ENCODE results near the gene TOPAZ1.

Gene TOPAZ1

DNA sequence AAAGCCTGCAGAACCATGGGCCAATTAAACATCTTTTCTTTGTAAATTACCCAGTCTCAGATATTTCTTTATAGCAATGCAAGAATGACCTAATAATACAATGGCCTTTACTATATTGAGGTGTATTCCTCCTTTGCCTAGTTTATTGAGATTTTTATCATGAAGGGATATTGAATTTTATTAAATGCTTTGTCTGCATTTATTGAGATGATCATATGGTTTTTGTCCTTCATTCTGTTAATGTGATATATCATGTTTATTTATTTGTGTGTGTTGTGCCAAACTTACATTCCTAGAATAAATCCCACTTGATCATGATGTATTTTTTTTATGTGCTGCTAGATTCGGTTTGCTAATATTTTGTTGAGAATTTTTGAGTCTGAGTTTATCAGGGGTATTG, 36.2 kb downstream of the TOPAZ1 start:
- TF ChIP-seq CTCF (IDR thresholded peaks at IDR 0.05; ENCODE audit: extremely low read depth, missing control alignments) = no peak
- no peak for DNase-seq (ENCODE audit: low spot score)

GRCh38 chr3:44280077-44280476, 38.4 kb downstream of the TOPAZ1 start:
- no peak for TF ChIP-seq CTCF (IDR thresholded peaks at IDR 0.05; ENCODE audit: extremely low read depth, missing control alignments)
- DNase-seq (ENCODE audit: low spot score) = no peak

DNA sequence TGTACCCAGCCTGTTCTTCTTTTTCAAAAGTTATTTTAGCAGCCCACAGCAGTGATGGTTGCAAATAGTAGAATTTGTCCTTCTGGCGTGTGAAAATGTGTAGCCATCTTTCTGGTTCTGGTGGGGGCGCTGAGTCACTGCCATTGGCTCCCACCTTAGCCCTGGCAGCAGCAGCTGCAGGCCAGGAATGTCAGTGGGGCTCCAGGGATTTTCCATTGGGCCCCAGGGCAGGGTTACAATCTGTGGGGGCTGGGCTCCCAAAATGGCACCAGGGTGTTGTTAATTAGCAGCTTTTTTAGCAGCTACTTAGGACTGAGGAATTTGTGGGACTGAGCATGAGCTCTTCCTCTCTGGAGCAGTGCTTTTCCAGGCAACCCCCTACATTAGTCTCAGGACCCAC, 38.9 kb downstream of the TOPAZ1 start:
- DNase-seq (ENCODE audit: low spot score) = no peak
- TF ChIP-seq CTCF (IDR thresholded peaks at IDR 0.05; ENCODE audit: extremely low read depth, missing control alignments) = no peak

DNA sequence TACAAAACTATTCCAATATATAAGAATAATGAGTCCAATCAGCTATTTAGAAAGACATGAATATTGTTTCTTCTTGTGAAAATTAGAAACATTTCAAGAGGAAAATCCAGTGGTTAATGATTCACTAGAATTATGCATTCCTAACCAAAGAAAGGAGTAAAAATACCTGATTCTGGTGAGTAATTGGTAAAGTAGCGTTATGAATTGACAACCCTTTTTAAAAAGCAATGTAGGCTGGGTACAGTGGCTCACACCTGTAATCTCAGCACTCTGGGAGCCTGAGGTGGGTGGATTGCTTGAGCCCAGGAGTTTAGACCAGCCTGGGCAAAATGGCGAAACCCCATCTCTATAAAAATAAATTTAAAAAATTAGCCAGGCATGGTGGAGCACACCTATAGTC, 43.3 kb downstream of the TOPAZ1 start:
- no peak for TF ChIP-seq CTCF (IDR thresholded peaks at IDR 0.05; ENCODE audit: extremely low read depth, missing control alignments)
- no peak for DNase-seq (ENCODE audit: low spot score)

DNA sequence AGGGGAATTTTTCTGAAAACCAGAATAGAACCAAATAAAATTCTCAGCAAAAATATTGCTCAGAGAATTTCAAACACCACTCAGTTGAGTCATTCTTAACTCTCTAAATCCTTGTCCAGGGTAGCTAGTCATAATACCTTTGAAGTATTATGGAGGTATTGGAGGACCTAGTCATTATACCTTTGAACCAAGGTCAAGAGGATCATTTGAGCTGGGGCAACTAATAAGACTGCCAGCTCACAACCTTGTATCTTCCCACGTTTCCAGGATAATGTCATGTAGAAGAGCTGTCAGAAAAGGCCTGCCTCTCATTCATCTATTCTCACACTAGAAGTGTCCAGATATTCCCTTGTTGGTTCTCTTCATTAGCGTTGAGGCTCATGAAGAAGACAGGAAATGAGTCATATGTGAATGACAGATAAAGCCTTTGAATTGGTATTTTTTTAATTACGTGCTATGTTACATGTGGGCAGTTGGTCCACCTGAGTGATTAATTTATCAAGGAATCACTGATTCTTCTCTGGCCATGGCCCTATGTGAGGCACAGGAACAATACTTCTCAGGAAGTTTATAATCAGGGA, 48.3 kb downstream of the TOPAZ1 start:
- DNase-seq (ENCODE audit: low spot score) = no peak
- TF ChIP-seq CTCF (IDR thresholded peaks at IDR 0.05; ENCODE audit: extremely low read depth, missing control alignments) = no peak

DNA sequence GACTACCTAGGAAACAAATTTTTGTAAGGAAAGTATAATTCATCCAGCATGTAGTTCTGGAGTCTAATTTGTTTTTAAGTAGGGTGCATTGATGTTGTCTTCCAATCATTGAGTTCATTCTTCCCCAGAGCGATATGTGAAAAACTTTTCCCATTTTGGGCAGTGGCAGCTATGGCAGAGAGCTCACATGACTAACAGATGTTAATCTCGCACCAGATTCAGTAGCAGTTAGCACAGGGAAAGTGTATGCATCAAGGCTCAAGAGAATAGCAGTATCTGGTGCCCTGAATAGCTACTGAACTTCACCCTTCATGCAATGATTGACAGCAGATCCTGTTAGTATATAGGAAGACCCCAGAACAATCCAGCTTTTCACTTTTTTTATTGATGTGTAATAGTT, 50.6 kb downstream of the TOPAZ1 start:
- DNase-seq (ENCODE audit: low spot score) = no peak
- no peak for TF ChIP-seq CTCF (IDR thresholded peaks at IDR 0.05; ENCODE audit: extremely low read depth, missing control alignments)

- DNase-seq (ENCODE audit: low spot score) = no peak
These were observed 51.3 kb downstream of the TOPAZ1 start for GRCh38 chr3:44292947-44293346.

More at GRCh38 chr3:44292947-44293346, 51.3 kb downstream of the TOPAZ1 start:
- no peak for TF ChIP-seq CTCF (IDR thresholded peaks at IDR 0.05; ENCODE audit: extremely low read depth, missing control alignments)
